Measurements from ENCODE around the gene PAX3.

PAX3 gene

DNA sequence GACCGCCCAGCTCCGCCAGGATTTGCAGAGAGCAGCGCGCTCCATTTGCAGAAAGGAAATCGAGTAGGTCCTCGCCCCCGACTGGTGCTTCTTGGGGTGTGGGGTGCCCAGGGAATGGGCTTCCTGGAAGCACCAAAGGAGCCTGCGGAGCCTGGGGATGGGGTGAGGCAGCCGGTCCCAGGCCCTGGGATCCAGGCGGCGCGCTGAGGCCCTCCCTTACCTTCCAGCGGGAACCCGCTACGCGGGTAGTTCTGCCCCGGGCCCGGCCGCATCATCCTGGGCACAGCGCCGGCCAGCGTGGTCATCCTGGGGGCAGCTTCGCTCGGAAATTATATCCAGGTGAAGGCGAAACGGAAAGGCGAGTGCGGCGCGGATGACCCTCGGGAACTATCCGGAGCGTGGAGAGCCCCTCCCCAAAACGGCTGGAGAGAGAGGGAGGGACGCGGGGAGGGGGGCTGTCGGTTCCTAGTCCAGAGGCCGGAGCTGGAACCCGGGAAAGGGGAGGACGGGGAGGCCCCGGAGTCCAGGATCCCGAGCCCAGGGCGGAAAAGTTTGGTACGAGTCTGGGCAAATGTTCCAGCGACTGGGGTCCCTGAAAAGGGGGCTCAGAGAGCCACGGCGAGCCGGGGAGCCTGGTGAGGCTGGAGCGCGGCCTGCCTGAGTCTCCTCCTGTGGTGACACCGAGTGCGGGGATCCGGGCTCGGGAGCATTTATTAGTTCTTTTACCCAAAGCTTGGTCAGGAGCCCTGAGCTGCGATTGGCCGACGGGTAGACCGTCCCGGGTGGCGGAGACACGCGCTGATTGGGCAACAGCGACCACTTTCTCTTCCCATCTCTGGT, at the start of gene PAX3:
Gene PAX3, minus strand, starts transcription at position 688 of the 840 bp plus-strand sequence. Its CDS starts 383 bp downstream, at position 305.
- no peak for TF ChIP-seq CTCF (IDR thresholded peaks at IDR 0.05)
- Histone ChIP-seq H3K9me3 (peaks cover 0 to 3% (median 0%) of the 10 kb centered on the region in 3 donors), H3K27ac (peak within 1 kb of the TSS; percentile 15 to 49), H3K27me3 (peaks cover 0 to 95% of the 10 kb centered on the region in 2 donors), H3K4me1 (peaks cover 0 to 50% (median 24%) of the 10 kb centered on the region in 4 donors), H3K36me3 (no peaks in the 10 kb centered on the region), H3K4me3 (peak within 1 kb of the TSS; percentile 43 to 54)
- DNase-seq = no peak
- intact Hi-C loops (cut with DNase I; ENCODE audit: low total_unique reads) = no loop called here

DNA sequence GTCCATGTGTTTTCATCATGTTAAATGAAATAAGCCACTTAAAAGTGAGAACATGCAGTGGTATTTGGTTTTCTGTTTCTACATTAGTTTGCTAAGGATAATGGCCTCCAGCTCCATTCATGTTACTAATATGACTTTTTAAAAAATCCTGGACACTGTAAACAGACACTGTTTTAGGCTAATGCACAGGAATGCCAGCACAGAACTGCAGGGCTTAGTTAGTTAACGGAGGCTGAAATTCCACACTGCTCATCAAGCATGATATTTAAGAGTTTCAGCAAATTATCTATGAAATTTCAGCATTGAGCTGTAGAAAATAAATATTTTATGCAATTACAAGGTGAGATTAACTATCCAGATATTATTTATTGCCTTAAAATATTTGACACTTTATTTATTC, 42.5 kb upstream of the PAX3 start:
- intact Hi-C loops (cut with DNase I; ENCODE audit: low total_unique reads) = no loop called here
- Histone ChIP-seq H3K27me3 (no peaks in the 10 kb centered on the region), H3K36me3 (no peaks in the 10 kb centered on the region), H3K4me3 (no peak overlapping the region), H3K27ac (no peak overlapping the region), H3K9me3 (no peaks in the 10 kb centered on the region), H3K4me1 (no peaks in the 10 kb centered on the region)
- no peak for TF ChIP-seq CTCF (IDR thresholded peaks at IDR 0.05)
- DNase-seq = no peak

DNA sequence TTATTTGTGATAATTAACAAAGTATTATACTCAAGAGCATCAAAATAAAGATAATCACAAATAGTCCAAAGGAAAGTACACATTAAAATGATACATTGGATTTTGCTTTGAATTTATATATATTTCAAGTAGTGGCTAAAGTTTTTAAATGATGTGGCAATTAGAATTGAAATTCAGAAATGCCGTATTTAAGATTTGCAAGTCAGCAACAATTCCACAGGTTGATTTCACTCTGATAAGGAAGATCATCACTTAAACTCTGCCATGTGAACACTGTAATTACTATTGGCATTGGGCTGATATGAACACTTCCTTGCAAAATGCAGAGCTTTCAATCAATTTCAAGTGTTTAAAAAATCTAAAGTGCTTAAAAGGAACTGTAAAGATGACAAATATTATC, 39.6 kb upstream of the PAX3 start:
- Histone ChIP-seq H3K4me1 (no peaks in the 10 kb centered on the region), H3K27ac (no peak overlapping the region), H3K27me3 (no peaks in the 10 kb centered on the region), H3K4me3 (no peak overlapping the region), H3K36me3 (no peaks in the 10 kb centered on the region), H3K9me3 (no peaks in the 10 kb centered on the region)
- intact Hi-C loops (cut with DNase I; ENCODE audit: low total_unique reads) = no loop called here
- no peak for DNase-seq
- no peak for TF ChIP-seq CTCF (IDR thresholded peaks at IDR 0.05)

DNA sequence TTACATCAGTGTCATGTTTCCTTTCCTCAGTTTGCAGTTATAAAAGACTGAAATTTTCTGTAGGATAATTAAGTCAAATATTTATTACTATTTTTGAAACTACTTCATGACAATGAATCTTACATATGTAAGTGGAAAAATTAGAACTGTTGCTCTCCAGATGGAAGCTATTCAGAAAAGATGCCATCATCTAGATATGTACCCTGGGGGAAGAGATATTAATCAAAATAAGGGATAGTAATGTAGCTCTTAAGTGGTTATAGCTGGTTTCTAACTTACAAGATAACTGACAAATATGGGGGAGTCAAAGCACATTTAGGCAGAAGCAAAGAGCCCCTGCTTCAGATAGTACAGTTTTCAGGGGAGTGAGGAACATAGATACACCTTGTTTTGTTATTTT, 38.1 kb upstream of the PAX3 start:
- Histone ChIP-seq H3K4me1 (no peaks in the 10 kb centered on the region), H3K27me3 (no peaks in the 10 kb centered on the region), H3K4me3 (no peak overlapping the region), H3K36me3 (no peaks in the 10 kb centered on the region), H3K9me3 (peaks cover 0 to 4% (median 0%) of the 10 kb centered on the region in 3 donors), H3K27ac (no peak overlapping the region)
- TF ChIP-seq CTCF (IDR thresholded peaks at IDR 0.05) = no peak
- intact Hi-C loops (cut with DNase I; ENCODE audit: low total_unique reads) = no loop called here
- DNase-seq = no peak

DNA sequence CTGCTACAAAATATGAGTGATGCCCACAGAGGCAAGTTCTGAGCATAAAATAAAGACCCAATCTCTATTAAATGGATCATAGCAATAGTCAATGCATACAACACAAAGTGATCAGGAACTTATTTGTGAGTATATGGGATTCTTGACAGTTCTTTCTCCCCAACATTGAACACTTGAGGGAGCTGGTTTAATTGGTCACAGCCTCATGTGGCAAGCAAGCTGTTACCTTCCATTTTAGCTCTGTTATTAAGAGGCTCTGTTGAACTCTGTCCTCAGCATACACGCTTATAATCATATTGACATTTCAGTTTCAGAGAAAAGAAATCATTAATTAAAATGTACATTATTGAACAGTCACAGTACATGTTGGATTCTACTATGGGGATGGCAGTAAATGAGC, 37.6 kb upstream of the PAX3 start:
- no peaks in the 10 kb centered on the region for H3K4me1 ChIP-seq
- H3K9me3 ChIP-seq = peaks cover 0 to 4% (median 0%) of the 10 kb centered on the region in 3 donors
- H3K4me3 ChIP-seq = no peak overlapping the region
- TF ChIP-seq CTCF (IDR thresholded peaks at IDR 0.05) = no peak
- intact Hi-C loops (cut with DNase I; ENCODE audit: low total_unique reads) = no loop called here
- H3K27ac ChIP-seq = no peak overlapping the region
- no peaks in the 10 kb centered on the region for H3K27me3 ChIP-seq
- H3K36me3 ChIP-seq = no peaks in the 10 kb centered on the region
- no peak for DNase-seq

Measured in tibial artery (tissue), 4 donors.